Fibroblast of skin of back (primary cell): Measurements from ENCODE around the gene ZNF496. TPM values are rescaled to one million over a fixed set of nuclear protein-coding genes. Genes with fewer than 3 reads are reported as not detected.
A peak's percentile ranks its signal among the peaks of the same experiment; 100 is the strongest.
"Not testable (repeated sequence)": the region's sequence is repeated elsewhere in the genome, so short reads cannot be mapped to it uniquely, and the experiment has no call there.

ENCODE experiments used
- DNase-seq: peaks from one replicate; pipeline ENCODE4 v3.0.0-alpha.2; 2013
- polyA plus RNA-seq, 2 experiments: library from polyadenylated mRNA; unstranded; fragments of 120-200 nt; gene quantifications; one replicate each; pipeline ENCODE4 v1.2.1, GENCODE V29; 2013; ENCODE audit not compliant: insufficient read length in 2 of 2

Gene ZNF496
- polyA plus RNA-seq (2013, experiment 1 of 2; ENCODE audit: insufficient read length): 20.5 TPM
- polyA plus RNA-seq (2013, experiment 2 of 2; ENCODE audit: insufficient read length): 22.3 TPM

- DNase-seq: peak; percentile 87
Measured at GRCh38 chr1:247331525-247332214, at the start of gene ZNF496. TSS of gene ZNF496 (minus strand) at chr1:247331867. CDS start at chr1:247329578, 2,289 bp downstream.

- no peak for DNase-seq
Measured at GRCh38 chr1:247378334-247379073, 46.8 kb upstream of the ZNF496 start.

GRCh38 chr1:247377656-247378055 is 46.0 kb upstream of the ZNF496 start:
- not testable (repeated sequence) for DNase-seq

- no peak for DNase-seq
Measured at GRCh38 chr1:247376659-247377058, 45.0 kb upstream of the ZNF496 start.

GRCh38 chr1:247375747-247376146 is 44.1 kb upstream of the ZNF496 start:
- DNase-seq: no peak

GRCh38 chr1:247374651-247375334 is 43.1 kb upstream of the ZNF496 start:
- DNase-seq: not testable (repeated sequence)

- DNase-seq: peak; percentile 54
Measured at GRCh38 chr1:247373721-247374141, 42.1 kb upstream of the ZNF496 start.

GRCh38 chr1:247371801-247372259 is 40.2 kb upstream of the ZNF496 start:
- no peak for DNase-seq

- peak; percentile 35 for DNase-seq
Measured at GRCh38 chr1:247370786-247371732, 39.4 kb upstream of the ZNF496 start.

GRCh38 chr1:247368490-247369145 is 37.0 kb upstream of the ZNF496 start:
- DNase-seq: no peak

- DNase-seq: peak; percentile 42
Measured at GRCh38 chr1:247367786-247368422, 36.2 kb upstream of the ZNF496 start.

GRCh38 chr1:247366926-247367645 is 35.4 kb upstream of the ZNF496 start:
- no peak for DNase-seq

- DNase-seq: not testable (repeated sequence)
Measured at GRCh38 chr1:247366345-247366744, 34.7 kb upstream of the ZNF496 start.

- DNase-seq: no peak
Measured at GRCh38 chr1:247365023-247365422, 33.4 kb upstream of the ZNF496 start.

GRCh38 chr1:247363000-247363399 is 31.3 kb upstream of the ZNF496 start:
- not testable (repeated sequence) for DNase-seq

GRCh38 chr1:247362153-247362552 is 30.5 kb upstream of the ZNF496 start:
- no peak for DNase-seq

- DNase-seq: peak; percentile 34
Measured at GRCh38 chr1:247360991-247361731, 29.5 kb upstream of the ZNF496 start.

- no peak for DNase-seq
Measured at GRCh38 chr1:247360116-247360898, 28.6 kb upstream of the ZNF496 start.
